Measurements from ENCODE around the gene H6PD.

DNA sequence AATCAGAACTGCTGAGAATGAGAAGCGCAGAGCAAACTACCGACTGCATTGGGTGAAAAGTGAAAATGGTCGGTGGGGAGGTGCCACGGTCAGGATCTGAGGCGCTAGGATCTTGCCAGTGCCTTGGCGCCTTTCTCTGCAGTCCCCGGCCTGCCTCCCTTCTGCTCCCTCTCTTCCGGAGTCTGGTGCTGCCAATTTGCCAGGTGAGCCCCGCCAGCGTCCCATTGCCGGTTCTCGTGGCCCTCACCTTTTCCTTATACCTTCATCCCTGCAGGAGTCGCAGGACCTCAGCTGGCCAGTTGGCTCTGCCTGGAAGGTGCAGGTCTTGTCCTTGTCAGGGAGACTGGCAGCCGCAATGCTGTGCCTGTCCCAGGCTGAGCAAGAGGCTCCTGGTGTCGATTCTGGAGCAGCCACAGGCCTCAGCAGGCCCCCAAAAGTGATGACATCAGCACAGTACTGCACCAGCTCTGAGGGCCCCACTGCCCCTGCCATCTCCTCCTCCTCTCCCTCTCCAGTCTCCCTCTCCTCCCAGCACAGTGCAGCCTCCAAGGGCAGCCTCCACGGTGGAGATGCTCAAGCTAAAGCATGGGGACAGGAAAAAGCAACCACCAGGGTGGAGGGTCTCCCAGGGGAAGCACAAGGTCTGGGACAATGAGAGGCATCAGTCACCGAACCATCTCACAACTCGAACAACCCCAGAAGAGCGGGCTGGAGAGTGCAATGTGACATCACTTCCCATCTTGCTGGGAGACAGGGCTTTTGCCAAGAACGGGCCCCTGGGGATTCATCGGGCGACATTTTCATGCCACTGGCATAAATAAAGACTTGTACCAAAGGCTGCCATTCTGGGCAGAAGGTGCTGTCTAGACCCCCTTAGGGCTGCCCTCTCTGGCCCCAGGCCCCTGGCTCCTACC, 37.1 kb upstream of the H6PD start:
- TF ChIP-seq, protein P1, sequence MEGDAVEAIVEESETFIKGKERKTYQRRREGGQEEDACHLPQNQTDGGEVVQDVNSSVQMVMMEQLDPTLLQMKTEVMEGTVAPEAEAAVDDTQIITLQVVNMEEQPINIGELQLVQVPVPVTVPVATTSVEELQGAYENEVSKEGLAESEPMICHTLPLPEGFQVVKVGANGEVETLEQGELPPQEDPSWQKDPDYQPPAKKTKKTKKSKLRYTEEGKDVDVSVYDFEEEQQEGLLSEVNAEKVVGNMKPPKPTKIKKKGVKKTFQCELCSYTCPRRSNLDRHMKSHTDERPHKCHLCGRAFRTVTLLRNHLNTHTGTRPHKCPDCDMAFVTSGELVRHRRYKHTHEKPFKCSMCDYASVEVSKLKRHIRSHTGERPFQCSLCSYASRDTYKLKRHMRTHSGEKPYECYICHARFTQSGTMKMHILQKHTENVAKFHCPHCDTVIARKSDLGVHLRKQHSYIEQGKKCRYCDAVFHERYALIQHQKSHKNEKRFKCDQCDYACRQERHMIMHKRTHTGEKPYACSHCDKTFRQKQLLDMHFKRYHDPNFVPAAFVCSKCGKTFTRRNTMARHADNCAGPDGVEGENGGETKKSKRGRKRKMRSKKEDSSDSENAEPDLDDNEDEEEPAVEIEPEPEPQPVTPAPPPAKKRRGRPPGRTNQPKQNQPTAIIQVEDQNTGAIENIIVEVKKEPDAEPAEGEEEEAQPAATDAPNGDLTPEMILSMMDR (IDR thresholded peaks at IDR 0.05), result no peak
- TF ChIP-seq POLR2AphosphoS5 (IDR thresholded peaks at IDR 0.05), result no peak

Data from gastroesophageal sphincter (tissue), 3 donors.